K562 (cell line): ENCODE data around the gene DEDD2. TPM values are rescaled to one million over a fixed set of nuclear protein-coding genes. Genes with fewer than 3 reads are reported as not detected.

ENCODE experiments used
- CBFA2T3 ChIP-seq: fragments of 450-650 bp; IDR thresholded peaks from 2 replicates; pipeline ENCODE4 v1.6.1; 2017
- CCNT2 ChIP-seq: IDR thresholded peaks from 2 replicates; pipeline ENCODE4 v1.6.1; 2011; ENCODE audit warnings: borderline replicate concordance, low read depth, mild to moderate bottlenecking, moderate library complexity, mixed read lengths, low read length; ENCODE audit not compliant: insufficient read length; ENCODE audit errors: extremely low read depth
- CHD2 ChIP-seq: IDR thresholded peaks from 2 replicates; pipeline ENCODE4 v1.6.1; 2011; ENCODE audit warnings: low read depth, low read length
- E4F1 ChIP-seq: fragments of 250-450 bp; sonication (Bioruptor Pico); IDR thresholded peaks from 2 replicates; pipeline ENCODE4 v1.5.0; 2021; ENCODE audit warnings: mild to moderate bottlenecking, borderline replicate concordance
- FOXK1 ChIP-seq: sonication (generic); formaldehyde crosslinking; IDR thresholded peaks from 2 replicates; pipeline ENCODE4 v1.8.0; 2022; ENCODE audit warnings: missing genetic modification reagents, mild to moderate bottlenecking, borderline replicate concordance
- MAFK ChIP-seq: IDR thresholded peaks from 2 replicates; pipeline ENCODE4 v1.6.1; 2011; ENCODE audit warnings: low read length, improper control_type of control experiment
- PATZ1 ChIP-seq: fragments of 250-450 bp; sonication (Bioruptor Pico); IDR thresholded peaks from 2 replicates; pipeline ENCODE4 v1.5.0; 2020; ENCODE audit warnings: mild to moderate bottlenecking, borderline replicate concordance
- PRMT5 ChIP-seq: sonication (generic); formaldehyde crosslinking; IDR thresholded peaks from 2 replicates; pipeline ENCODE4 v1.5.0; 2020; ENCODE audit warnings: missing genetic modification reagents
- PYGO2 ChIP-seq: fragments of 450-650 bp; IDR thresholded peaks from 2 replicates; pipeline ENCODE4 v1.6.1; 2016; ENCODE audit warnings: mild to moderate bottlenecking, missing genetic modification characterization, moderate library complexity, missing compliant biosample characterization
- SIN3A ChIP-seq, 2 experiments: fragments of 150-350 bp in 1 of 2; IDR thresholded peaks; 2 replicates each; pipeline ENCODE4 v1.6.1; 2011 to 2016; ENCODE audit warnings: borderline replicate concordance in 2 of 2, low read depth in 2 of 2, low read length in 2 of 2, mild to moderate bottlenecking in 2 of 2, moderate library complexity in 2 of 2; ENCODE audit not compliant: control insufficient read depth in 1 of 2
- THRA ChIP-seq: fragments of 450-650 bp; IDR thresholded peaks from 2 replicates; pipeline ENCODE4 v1.6.1; 2017; ENCODE audit warnings: mild to moderate bottlenecking, moderate library complexity
- XRCC4 ChIP-seq: IDR thresholded peaks from one replicate; pipeline ENCODE4 v1.6.1; 2011; ENCODE audit not compliant: insufficient read depth, insufficient read length; ENCODE audit errors: extremely low read depth
- ZKSCAN8 ChIP-seq: fragments of 200-800 bp; sonication (Bioruptor generic); IDR thresholded peaks from 2 replicates; pipeline ENCODE4 v1.6.1; 2016; ENCODE audit warnings: missing genetic modification characterization, missing compliant biosample characterization
- ZMIZ1 ChIP-seq, 2 experiments: fragments of 150-350 bp in 1 of 2; IDR thresholded peaks; 2 replicates each; pipeline ENCODE4 v1.6.1; 2012 to 2016; ENCODE audit warnings: low read depth in 2 of 2, low read length in 2 of 2, mild to moderate bottlenecking in 1 of 2, moderate library complexity in 1 of 2
- ZNF263 ChIP-seq: sonication (generic); formaldehyde crosslinking; IDR thresholded peaks from 2 replicates; pipeline ENCODE4 v1.8.0; 2022; ENCODE audit warnings: mild to moderate bottlenecking, missing genetic modification reagents, borderline replicate concordance
- polyA plus RNA-seq, 8 experiments: library from polyadenylated mRNA; depleted of rRNA in 4 of 8; stranded (reverse) in 5 of 8; unstranded in 3 of 8; fragments of >200 nt; fragmentation: Nextera tagmentation in 2 of 8; fragmentation: Illumina TruSeq in 1 of 8; extraction: Ambion mirVana in 2 of 8; extraction: Trizol in 1 of 8; gene quantifications; 2 replicates each; pipeline versions ENCODE4 v1.2.1 to v1.2.3, GENCODE V29; 2011 to 2014; ENCODE audit warnings: inconsistent platforms in 1 of 8, missing spikeins in 1 of 8
- total RNA-seq, 7 experiments: library from RNA; depleted of rRNA in 6 of 7; stranded (reverse); fragments of >200 nt in 6 of 7; fragmentation: Illumina TruSeq in 2 of 7; extraction: Trizol in 2 of 7; gene quantifications; 2 replicates each; pipeline versions ENCODE4 v1.2.1 to v1.2.3, GENCODE V29; 2011 to 2021; ENCODE audit warnings: low replicate concordance in 1 of 7

The DEDD2 gene
- total and polyA plus RNA-seq, 9 of the 15 experiments (the other 6 are each of a cell fraction or from before 2014, with no cell fraction given): 4.3 to 43.0 (median 29.2) TPM

GRCh38 chr19:42217520-42218437 lies at the start of gene DEDD2 (continued):
- TF ChIP-seq SIN3A (IDR thresholded peaks at IDR 0.05; ENCODE audit: borderline replicate concordance in 2 of 2, control insufficient read depth in 1 of 2, low read depth in 2 of 2, low read length in 2 of 2) (peak in 1 of 2 experiments; percentile 61; a peak in 2 of 4 replicates), PYGO2 (tag) (no peak), ZNF263 (no peak), E4F1 (no peak), CCNT2 (peak; percentile 83), FOXK1 (no peak), CHD2 (peak; percentile 76), XRCC4 (no peak), PATZ1 (CRISPR knock-in tag) (no peak), CBFA2T3 (no peak), PRMT5 (no peak), THRA (no peak), ZKSCAN8 (CRISPR knock-in tag) (no peak), ZMIZ1 (IDR thresholded peaks at IDR 0.05; ENCODE audit: low read depth in 2 of 2, low read length in 2 of 2) (0 out of 4 replicates have a peak, but pooled peaks of 1 of the 2 experiments have one; percentile 27), MAFK (no peak)
